Measurements from ENCODE around the gene AMMECR1.
"Not testable (repeated sequence)": the region's sequence is repeated elsewhere in the genome, so short reads cannot be mapped to it uniquely, and the experiment has no call there.

Gene AMMECR1

DNA sequence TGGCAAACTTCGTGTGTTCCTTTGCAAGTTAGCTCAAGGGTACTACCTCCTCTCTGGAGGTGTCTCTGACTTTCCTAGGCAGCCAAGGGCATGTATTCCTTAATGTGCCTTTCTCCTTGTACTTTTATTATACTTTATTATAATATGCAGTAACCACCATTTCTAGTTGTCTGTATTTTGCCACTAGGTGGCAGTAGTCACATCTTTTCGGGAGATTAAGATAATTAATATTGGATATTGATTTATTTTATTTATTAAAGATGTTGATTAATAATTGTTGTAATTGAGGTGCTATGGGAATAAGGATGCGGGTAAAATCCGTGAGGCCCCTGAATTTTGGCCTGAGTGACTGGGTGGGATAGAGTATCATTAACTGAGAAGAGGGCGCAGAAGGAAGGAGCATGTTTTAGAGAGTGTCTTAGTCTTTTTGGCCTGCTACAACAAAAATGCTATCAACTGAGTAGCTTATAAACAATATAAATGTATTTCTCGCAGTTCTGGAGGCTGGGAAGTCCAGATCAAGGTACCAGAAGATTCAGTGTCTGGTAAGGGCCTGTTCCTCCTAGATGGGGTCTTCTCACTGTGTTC, 161.6 kb downstream of the AMMECR1 start:
- TF ChIP-seq, protein P1, sequence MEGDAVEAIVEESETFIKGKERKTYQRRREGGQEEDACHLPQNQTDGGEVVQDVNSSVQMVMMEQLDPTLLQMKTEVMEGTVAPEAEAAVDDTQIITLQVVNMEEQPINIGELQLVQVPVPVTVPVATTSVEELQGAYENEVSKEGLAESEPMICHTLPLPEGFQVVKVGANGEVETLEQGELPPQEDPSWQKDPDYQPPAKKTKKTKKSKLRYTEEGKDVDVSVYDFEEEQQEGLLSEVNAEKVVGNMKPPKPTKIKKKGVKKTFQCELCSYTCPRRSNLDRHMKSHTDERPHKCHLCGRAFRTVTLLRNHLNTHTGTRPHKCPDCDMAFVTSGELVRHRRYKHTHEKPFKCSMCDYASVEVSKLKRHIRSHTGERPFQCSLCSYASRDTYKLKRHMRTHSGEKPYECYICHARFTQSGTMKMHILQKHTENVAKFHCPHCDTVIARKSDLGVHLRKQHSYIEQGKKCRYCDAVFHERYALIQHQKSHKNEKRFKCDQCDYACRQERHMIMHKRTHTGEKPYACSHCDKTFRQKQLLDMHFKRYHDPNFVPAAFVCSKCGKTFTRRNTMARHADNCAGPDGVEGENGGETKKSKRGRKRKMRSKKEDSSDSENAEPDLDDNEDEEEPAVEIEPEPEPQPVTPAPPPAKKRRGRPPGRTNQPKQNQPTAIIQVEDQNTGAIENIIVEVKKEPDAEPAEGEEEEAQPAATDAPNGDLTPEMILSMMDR (conservative IDR thresholded peaks at IDR 0.05; ENCODE audit: low read depth, low read length): peak; percentile 48

DNA sequence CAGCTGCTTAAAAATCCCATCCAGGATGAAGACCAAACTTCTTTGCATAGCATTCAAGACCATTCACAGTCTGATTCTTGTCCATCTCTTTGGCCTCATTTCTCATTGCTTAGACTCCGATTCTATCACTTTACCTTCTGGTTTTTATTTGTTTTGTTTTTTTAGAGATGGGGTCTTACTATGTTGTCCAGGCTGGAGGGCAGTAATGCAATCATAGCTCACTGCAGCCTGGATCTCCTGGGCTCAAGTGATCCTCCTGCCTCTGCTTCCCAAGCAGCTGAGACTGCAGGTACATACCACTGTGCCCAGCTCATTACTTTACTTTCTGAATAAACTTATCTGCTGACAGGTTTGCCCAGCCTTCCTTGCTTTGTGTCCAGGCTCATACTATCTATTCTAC, 162.1 kb downstream of the AMMECR1 start:
- TF ChIP-seq, protein P1 (conservative IDR thresholded peaks at IDR 0.05; ENCODE audit: low read depth, low read length): no peak
- DNase-seq (ENCODE audit: low read depth): no peak
- no peak overlapping the region for H3K4me3 ChIP-seq (ENCODE audit: low read length)

More for the DNA sequence above, 161.6 kb downstream of the AMMECR1 start:
- DNase-seq (ENCODE audit: low read depth): no peak
- H3K4me3 ChIP-seq (ENCODE audit: low read length): no peak overlapping the region

DNA sequence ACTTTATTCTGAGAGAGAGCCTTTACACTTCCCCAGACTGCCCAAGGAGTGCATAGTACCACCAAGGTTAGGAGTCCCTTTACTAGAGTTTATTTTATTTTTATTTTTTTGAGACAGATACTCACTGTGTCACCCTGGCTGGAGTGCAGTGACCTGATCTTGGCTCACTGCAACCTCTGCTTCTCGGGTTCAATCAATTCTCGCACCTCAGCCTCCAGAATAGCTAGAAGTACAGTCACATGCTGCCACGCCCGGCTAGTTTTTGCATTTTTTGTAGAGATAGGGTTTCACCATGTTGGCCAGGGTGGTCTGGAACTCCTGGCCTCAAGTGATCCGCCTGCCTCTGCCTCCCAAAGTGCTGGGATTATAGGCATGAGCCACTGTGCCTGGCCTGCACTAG, 163.6 kb downstream of the AMMECR1 start:
- not testable (repeated sequence) for H3K4me3 ChIP-seq (ENCODE audit: low read length); DNase-seq (ENCODE audit: low read depth)

DNA sequence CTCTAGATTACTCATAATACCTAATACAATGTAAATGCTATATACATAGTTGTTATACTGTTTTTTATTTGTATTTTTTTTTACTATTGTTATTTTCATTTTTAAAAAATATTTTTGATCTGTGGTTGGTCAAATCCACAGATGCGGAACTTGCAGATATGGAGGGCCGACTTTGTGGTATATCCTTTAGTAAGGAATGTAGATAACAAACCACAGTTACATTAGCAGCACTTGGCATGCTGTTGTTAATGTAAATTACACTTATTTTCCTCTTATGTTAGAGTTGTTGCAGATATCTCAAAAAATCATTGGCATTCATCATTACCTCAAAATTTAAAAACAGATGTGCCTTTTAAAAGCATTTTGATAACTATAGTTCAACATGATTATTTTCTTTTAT, 164.0 kb downstream of the AMMECR1 start:
- TF ChIP-seq, protein P1 (conservative IDR thresholded peaks at IDR 0.05; ENCODE audit: low read depth, low read length): no peak
- DNase-seq (ENCODE audit: low read depth): no peak
- no peak overlapping the region for H3K4me3 ChIP-seq (ENCODE audit: low read length)

DNA sequence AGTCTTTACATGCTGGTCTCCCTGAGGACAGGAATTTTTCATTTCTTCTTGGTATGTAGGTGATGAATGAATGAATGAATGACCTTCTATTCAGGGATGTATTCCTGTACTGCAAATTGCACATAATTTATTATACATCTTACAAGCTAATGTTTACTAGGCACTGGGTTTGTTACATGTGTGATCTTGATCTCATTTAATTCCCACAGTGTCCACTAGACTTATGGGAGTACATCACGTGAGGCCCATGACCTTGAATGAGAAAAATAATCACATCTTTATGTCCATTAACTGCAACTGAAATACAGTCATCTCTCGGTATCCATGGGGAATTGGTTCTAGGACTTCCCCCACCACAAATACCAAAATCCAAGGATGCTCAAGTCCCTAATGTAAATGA, 164.6 kb downstream of the AMMECR1 start:
- TF ChIP-seq, protein P1 (conservative IDR thresholded peaks at IDR 0.05; ENCODE audit: low read depth, low read length): no peak
- no peak overlapping the region for H3K4me3 ChIP-seq (ENCODE audit: low read length)
- no peak for DNase-seq (ENCODE audit: low read depth)

DNA sequence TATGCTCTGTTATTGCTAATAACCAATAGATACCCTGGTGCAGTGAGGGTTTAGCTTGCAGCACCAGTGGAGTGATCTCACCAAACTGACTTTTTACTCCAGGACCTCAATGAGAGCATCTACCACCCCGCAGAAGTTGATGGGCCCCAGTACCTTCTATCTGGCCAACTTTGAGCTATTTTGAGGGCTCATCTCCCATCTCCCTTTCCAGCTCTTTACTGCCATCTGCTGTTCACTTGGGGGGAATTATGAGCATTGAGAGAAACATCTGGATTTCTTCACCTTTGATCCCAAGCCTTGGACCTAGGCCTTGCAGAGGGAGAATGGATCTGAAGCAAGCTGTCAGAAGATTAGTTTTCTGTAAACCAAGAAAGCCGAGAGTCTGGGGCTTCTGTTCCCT, 171.4 kb downstream of the AMMECR1 start:
- H3K4me3 ChIP-seq (ENCODE audit: low read length): no peak overlapping the region
- DNase-seq (ENCODE audit: low read depth): no peak
- TF ChIP-seq, protein P1 (conservative IDR thresholded peaks at IDR 0.05; ENCODE audit: low read depth, low read length): peak; percentile 75

DNA sequence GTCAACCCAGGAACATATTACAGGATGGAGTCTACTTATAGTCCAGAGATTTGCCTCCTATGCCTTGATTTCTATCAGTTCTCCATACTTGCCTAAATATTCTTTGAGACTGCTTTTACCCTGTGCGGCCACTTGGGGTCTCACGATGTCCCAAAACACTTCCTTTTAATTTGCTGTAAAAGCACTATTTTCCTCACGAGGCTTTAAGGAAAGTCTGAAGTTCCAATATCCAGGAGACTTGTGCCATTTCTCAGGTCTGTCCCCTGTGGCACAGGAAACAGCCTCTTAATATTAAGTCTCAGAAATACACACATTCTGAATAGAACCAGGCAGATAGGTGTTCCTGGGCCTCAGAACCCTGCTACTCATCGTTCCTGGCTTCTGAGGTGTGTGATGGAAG, 172.0 kb downstream of the AMMECR1 start:
- DNase-seq (ENCODE audit: low read depth): peak; percentile 7
- TF ChIP-seq, protein P1 (conservative IDR thresholded peaks at IDR 0.05; ENCODE audit: low read depth, low read length): peak; percentile 68
- H3K4me3 ChIP-seq (ENCODE audit: low read length): no peak overlapping the region

Measured in retinal pigment epithelial cell (primary cell).